GM19328 (cell line): Measurements from ENCODE around the gene HMG20B.
"Not testable (repeated sequence)": the region's sequence is repeated elsewhere in the genome, so short reads cannot be mapped to it uniquely, and the experiment has no call there.

Source experiments
- ATAC-seq: cut with Tn5 transposase; IDR thresholded peaks from one replicate; pipeline ENCODE4 v1.9.1; 2021; ENCODE audit warnings: mild to moderate bottlenecking, moderate library complexity; ENCODE audit not compliant: unreplicated experiment

The HMG20B gene

DNA sequence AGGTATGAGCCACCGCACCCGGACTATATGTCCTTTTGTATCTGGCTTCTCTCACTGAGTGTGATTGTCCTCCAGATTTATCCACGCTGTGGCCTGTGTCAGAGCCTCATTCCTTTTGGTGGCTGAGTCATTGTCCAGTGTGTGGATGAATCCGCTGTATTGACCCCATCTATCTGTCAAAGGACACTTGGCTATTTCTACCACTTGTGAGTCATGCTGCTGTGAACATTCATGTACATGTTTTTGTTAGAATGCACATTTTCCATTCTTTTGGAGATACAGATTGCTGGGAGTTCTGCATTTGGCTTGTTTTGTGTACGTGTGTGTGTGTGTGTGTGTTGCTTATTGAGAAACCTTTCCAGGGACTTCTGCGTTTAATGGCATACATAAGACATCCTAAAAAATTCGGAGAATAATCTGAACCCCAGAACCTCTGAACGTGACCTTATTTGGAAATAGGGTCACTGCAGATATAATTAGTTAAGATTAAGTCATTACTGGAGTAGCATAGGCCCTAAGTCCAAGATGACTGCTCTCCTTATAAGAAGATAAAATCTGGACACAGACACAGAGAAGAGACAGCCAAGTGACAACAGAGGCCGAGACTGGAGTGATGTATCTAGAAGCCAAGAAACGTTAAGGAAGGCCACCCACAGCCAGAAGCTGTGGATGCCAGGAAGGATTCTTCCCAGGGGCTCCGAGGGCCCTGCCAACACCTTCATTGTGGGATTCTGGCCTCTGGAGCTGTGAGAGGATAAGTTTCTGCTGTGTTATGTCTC lies 7.6 kb downstream of the HMG20B start:
- no peak for ATAC-seq

DNA sequence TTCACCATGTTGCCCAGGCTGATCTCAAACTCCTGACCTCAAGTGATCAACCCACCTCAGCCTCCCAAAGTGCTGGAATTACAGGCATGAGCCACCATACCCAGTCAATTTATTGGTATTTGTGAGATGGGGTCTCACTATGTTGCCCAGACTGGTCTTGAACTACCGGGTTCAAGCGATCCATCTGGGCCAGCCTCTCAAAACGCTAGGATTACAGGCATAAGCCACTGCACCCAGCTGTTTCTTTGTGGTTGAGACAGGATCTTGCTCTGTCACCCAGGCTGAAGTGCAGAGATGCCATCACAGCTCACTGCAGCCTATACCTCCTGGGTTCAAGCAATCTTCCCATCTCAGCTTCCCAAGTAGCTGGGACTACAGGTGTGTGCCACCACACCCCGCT lies 9.0 kb downstream of the HMG20B start:
- not testable (repeated sequence) for ATAC-seq

DNA sequence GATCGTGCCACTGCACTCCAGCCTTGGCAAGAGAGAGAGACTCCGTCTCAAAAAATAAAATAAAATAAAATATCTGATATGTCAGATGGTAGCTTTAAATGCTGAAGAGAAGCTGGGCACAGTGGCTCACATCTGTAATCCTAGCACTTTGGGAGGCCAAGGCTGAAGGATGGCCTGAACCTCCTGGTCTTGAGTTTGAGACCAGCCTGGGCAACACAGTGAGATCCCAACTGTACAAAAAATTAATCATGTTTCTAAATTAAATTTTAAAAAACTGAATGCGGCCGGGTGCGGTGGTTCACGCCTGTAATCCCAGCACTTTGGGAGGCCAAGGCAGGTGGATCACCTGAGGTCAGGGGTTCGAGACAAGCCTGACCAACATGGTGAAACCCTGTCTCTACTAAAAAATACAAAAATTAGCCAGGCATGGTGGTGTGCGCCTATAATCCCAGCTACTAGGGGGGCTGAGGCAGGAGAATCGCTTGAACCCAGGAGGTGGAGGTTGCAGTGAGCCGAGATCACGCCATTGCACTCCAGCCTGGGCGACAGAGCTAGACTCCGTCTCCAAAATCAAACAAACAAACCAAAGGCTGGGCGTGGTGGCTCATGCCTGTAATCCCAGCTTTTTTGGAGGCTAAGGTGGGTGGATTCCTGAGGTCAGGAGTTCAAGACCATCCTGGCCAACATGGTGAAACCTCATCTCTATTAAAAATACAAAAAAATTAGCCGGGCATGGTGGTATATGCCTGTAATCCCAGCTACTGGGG lies 11.5 kb downstream of the HMG20B start:
- not testable (repeated sequence) for ATAC-seq

DNA sequence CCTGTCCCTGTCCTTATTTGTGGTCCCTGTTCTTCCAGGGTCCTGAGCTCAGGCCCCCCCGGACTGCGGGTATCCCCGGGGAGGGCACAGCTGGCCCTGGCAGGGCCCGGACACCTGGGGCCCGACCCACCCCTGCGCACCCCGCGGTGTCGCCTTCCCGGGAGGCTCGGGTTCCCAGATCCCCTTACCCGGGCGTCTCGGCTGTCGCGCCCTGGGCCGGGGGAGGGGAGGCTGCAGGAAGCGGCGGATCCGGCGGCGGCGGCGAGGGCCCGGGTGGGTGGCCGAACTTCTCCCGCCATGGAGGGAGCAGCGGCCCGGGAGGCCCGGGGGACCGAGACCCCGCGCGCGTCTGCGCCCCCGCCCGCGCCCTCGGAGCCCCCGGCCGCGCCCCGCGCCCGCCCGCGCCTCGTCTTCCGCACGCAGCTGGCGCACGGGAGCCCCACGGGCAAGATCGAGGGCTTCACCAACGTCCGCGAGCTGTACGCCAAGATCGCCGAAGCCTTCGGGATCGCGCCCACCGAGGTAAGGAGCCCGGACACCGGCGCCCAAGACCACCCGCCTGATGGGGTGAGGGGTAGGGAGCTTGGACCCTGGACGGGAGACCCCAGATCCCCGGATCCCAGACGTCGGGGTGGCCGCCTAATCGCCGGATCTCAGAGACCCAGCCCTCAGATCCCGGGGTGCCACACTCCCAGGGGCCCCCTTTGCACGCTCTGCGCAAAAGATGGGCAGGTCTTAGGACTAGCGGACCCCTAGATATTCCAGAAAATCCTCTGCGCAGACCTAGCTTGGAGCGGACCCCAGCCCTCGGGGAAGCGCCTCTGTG lies 12.8 kb downstream of the HMG20B start, which contains the start of gene GIPC3:
GIPC3 (plus strand) TSS at position 178 of the 826 bp plus-strand sequence; CDS start at position 298, 120 bp downstream.
- no peak for ATAC-seq

DNA sequence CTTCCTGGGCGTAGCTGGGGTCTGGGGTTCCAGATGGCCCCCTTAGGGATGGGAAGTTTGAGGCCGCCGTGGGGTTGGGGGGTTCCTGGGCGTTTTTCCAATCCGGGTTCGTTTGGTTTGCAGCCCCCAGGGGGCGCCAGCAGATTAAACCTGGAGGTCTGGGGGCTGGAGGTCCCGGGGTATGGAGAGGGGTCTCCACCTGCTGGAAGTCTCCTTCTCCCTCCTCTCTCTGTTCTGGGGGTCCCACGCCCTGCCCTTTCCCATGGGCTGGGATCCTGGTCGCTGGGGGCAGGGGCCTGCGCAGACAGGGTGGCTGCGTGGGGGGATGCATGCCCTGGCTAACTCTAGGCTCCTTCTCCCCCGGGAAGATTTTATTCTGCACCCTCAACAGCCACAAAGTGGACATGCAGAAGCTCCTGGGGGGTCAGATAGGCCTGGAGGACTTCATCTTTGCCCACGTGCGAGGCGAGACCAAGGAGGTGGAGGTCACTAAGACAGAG lies 13.4 kb downstream of the HMG20B start:
- no peak for ATAC-seq

DNA sequence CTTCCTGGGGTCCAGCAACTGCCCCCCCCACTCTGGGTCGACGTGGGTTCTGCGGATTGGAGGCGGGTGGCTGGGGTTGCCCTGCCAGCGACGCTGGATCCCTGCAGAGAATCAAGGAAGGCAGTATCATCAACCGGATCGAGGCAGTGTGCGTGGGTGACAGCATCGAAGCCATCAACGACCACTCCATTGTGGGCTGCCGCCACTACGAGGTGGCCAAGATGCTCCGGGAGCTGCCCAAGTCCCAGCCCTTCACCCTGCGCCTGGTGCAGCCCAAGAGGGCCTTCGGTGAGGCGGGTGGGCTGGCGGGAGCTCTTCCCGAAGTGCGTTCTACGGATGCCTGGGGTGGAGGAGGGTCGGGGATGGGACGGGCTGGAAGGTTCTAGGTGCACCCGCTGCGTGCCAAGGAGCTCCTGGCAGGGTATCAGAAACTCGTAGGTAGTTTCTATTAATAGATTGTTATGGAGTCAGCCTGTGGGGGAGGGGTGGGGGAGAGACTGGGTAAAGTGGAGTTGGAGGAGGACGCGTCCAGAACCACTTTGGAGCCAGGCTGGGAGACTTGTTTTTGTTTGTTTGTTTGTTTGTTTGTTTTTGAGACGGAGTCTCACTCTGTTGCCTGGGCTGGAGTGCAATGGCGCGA lies 14.1 kb downstream of the HMG20B start:
- no peak for ATAC-seq

DNA sequence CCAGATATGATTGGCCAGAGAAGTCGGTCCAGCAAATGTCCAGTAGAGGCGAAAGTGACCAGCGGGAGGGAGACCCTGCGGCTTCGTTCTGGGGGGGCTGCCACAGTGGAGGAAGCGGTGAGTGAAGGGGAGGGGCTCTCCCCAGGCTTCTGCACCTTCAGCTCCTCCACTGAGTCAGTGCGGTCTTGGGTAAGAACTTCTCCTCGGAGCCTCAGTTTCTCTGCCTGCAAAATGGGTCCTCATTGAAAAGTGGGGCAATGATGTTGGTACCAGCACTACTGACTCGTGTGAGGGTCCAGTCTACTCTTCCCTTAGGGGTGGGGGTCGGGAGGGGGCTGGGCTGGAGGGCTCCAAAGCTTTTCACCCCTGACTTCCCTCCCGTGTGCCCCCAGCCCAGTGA lies 16.7 kb downstream of the HMG20B start:
- no peak for ATAC-seq

DNA sequence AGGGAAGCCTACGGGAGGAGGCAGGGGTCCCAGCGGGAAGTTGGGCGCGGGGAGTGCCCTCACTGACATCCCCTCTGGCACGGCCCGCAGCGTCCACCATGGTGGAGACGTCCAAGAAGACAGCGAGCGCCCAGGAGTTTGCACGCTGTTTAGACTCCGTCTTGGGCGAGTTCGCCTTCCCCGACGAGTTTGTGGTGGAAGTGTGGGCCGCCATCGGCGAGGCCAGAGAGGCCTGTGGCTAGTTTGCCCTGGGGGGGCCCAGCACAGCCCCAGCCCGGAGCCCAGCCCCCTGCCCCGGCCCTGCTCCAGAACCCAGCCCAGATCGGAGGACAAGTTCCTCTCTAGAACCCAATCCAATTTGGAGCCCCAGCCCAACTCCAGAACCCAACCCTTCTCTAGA lies 17.2 kb downstream of the HMG20B start:
- no peak for ATAC-seq

DNA sequence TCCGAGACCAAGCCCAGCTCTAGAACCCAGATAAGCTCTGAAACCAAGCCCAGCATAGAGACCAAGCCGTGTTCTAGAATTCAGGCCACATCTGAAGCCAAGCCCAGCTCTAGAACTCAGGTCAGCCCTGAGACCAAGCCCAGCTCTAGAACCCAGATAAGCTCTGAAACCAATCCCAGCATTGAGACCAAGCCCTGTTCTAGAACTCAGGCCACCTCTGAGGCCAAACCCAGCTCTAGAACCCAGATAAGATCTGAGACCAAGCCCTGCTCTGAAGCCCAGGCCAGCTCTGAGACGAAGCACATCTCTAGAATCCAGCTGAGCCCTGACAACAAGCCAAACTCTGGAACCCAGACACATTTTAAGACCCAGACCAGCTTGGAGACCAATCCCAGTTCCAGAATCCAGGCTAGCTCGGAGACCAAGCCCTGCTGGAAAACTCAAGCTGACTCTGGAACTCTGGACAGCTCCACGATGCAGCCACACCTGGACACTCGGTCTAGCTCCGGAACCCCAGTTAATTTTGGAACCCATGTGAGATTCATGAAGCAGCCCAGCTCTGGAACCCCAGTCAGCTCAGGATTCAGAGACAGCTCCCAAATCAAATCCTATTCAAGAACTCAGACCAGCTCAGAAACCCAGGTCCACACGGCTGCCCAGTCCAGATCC lies 18.4 kb downstream of the HMG20B start:
- ATAC-seq = no peak

DNA sequence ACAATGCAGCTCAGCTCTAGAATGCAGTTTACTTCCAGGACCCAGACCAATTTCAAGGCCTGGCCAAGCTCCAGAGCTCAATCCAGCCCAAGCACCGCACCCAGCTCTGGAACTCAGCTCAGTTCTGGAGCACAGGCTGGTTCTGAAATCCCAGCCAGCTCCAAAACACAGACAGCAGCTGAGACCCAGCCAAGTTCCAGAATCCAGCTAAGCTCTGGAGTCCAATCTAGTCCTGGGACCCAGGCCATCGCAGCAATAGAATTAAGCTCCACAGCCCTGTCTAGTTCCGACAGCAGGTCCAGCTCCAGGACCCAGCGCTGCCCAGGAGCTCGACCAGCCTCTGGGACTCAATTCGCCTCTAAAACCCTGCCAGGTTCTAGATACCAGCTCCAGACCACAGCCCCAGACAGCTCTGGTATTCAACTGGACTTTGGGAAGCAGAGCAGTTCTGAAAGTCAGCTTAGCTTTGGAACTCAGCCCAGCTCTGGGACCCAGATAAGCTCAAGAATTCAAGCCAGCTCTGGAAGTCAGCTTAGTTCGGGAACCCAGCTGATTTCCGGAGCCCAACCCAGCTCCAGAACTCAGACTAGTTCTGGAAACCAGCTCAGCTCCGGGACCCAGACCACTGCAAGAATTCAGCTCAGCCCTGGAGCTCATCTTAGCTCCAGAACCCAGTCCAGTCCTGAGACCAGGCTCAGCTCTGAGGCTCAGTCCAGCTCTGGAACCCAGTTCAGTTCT lies 19.3 kb downstream of the HMG20B start:
- no peak for ATAC-seq

DNA sequence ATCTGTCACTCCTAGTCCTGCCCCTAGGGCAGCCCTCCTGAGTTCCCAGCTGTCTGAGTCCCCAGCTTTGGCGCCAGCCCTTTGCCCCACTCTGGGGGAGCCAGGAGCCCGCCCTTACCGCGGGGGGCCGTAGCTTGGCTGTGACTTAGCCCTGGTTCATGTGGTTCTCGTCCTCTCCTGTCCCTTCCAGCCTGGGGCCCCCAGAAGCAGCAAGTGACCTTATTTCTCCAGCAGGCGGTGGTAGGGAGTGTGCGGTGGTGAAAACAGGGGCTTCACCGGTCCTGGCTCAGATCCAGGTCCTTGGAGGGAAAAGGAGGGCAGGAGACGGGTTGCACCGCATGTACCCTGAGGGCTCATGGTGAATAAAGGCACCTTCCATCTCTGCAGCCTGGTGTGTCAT lies 20.4 kb downstream of the HMG20B start:
- no peak for ATAC-seq

DNA sequence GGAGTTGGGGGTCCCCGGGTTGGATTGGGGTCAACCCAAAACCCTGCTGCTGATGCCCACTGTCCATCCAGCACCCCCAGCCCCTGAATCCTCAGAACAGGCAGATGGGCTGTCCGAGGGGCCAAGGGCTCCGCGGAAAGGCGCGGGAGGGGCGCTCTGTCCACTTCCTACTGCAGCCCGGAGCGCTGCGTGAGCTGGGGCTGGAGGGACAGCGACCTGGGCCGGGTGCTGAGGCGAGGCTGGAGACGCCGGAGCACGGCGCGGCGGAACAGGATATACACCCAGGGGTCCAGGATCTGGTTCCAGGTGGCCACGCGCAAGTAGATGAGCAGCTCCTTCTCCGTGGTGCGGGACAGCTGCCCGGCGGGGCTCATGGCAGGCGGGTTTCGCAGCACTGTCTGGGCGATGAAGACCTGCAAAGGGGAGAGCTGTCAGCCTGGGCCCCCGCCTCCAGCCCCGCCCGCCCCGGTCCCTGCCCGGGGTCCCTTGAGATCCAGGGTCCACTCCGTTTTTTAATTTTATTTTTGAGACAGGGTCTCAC lies 22.8 kb downstream of the HMG20B start:
- no peak for ATAC-seq

DNA sequence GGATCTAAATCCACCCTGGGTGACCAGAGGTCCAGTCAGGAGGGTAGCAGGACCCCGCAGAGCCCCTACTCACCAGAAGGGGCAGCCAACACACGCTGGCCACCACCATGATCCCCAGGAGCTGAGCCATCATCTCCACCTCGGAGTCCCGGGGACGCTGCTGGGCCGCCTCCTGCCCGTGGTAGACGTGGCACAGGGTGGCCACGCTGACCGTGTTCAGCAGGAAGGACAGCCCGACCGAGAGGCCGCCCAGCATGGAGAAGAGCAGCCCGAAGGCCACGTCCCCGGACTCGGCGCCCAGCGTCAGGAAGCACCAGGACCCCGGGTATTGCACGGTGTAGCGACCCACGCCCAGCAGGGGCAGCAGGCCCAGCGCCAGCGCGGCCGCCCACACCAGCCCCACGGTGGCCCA lies 27.0 kb downstream of the HMG20B start:
- ATAC-seq = no peak

DNA sequence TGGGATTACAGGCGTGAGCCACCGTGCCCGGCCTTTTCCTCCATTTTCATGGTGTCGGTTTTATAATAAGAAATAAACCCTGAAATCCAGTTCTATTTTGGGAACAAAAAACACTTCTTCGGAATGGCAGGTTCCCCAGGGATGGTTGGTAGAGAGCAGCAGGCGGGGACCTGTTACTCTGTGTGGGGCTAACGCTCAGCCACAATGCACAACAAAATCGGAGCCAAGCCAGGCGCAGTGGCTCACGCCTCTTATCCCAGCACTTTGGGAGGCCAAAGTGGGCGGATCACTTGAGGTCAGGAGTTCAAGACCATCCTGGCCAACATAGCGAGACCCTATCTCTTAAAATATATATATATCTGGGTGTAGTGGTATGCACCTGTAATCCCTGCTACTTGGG lies 28.3 kb downstream of the HMG20B start:
- no peak for ATAC-seq

DNA sequence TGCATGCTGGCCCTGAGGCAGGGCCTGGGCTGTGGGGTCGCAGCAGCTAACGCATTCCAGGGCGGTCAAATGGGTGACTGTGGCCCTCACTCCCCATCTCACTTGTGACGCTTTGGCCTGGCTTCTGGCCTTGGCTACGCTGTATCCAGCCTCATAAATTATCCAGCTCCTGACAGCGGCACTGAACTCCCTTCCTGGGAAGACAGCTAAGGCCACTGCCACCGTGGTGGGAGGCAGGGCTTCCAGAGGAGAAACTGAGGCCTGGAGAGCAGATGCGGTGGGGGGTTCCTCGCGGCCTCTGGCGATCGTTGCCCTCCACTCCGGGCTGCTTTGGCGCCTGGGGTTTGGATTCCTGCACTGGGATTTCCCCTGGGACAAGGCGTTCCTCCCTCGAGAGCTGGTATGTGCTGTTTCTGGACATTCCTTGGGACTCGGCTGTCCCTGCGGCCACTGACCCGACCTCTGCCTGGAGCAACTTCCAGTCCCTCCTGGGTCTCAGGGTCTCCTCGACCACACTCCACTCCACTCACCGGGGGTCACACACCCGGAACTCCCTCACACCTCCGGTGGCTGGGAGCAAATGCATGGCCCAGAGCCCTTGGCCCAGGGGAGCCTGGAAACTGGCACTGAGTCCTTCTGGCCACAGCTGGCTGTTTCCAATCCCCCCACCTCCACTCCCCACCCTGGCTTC lies 30.5 kb downstream of the HMG20B start:
- ATAC-seq = no peak

DNA sequence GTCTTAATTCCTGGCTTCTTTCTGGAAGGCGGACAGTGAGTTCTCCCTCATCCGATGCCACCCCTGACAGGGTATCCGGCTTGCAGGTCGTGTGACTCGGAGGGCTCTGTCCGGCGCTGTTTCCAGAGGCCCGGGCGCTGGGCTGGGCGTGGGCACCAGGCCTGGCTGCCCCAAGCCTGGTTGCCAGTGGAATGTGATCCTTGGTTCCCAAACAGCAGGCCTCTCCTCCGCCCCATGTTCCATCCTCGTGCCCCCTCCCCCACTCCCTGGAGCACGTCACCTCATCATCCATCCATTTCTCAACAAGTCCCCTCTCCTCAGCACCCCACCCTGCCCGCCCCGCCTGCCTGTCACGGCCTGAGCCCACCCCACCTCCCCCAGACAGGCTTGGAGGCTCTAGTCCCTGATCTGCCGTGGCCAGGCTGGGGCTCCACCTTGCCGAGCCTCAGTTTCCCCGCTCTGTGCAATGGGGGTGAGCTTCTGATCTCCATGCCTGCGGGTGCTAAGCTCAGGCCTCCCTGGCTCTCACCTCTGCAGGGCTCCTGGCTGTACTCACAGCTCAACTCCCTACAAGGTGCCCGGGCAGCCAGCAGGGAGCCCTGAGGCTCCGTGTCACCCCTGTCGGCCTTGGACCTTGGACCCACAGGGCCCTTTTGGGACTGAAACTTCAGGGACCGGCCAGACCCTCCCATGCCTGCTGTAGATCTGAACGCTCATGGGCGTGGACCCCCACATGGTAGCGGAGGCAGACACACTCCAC lies 31.7 kb downstream of the HMG20B start:
- no peak for ATAC-seq

DNA sequence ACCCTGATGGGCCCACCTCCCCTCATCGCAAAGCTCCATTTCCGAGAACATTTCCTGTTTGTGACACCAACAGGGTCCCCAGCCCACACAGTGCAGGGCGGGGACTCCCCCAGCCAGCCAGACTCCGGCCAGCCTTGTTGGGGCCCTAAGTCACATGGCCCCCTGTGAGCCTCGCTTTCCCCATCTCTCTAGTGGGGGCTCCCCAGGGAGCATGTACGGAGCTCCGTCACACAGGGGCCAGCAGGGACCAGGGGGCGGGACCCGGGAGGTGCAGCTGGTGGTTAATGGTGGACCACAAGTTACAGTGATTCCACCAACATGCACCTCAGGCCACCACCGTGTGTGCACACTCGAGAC lies 32.2 kb downstream of the HMG20B start:
- ATAC-seq = no peak

DNA sequence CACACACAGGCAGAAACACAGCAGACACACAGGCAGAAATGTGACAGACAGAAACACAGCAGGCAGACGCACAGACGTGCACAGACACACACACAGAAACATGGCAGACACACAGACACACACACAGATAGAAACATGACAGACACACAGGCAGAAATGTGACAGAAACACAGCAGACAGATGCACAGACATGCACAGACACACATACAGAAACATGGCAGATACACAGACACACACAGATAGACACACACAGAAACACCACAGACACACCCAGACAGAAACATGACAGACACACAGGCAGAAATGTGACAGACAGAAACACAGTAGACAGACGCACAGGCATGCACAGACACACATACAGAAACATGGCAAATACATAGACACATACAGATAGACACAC lies 32.6 kb downstream of the HMG20B start:
- no peak for ATAC-seq
